Measurements from ENCODE around the gene PSD4. TPM values are rescaled to one million over a fixed set of nuclear protein-coding genes. Genes with fewer than 3 reads are reported as not detected.
A peak's percentile ranks its signal among the peaks of the same experiment; 100 is the strongest.

Gene PSD4
- total and polyA plus RNA-seq, 12 donors: 19.2 to 164 (median 70.5) TPM

- WGBS, 4 donors: 64 to 77% (median 74%) methylated on average over 6 of the region's 6 CpGs
- no peak for TF ChIP-seq POLR2A (IDR thresholded peaks at IDR 0.05)
- TF ChIP-seq CTCF (IDR thresholded peaks at IDR 0.05): no peak
- Histone ChIP-seq H3K36me3 (replicated peaks in 1 of 2) (no peaks in the 10 kb centered on the region), H3K9me3 (replicated peaks in 1 of 3) (no peaks in the 10 kb centered on the region), H3K4me3 (no peak overlapping the region), H3K27ac (no peak overlapping the region), H3K27me3 (no peaks in the 10 kb centered on the region), H3K4me1 (replicated peaks in 1 of 2) (peaks cover 48 to 57% of the 10 kb centered on the region in 2 donors)
- no peak for DNase-seq
- intact Hi-C loops (cut with DNase I): no loop called here
Observed at GRCh38 chr2:113221846-113222245, 48.1 kb downstream of the PSD4 start.

GRCh38 chr2:113223813-113224212, 50.0 kb downstream of the PSD4 start:
- 89 to 97% (median 94%) methylated on average over 1 of the region's 1 CpG for WGBS, 4 donors
- no peaks in the 10 kb centered on the region for H3K9me3 ChIP-seq (replicated peaks in 1 of 3)
- no peaks in the 10 kb centered on the region for H3K27me3 ChIP-seq
- no peaks in the 10 kb centered on the region for H3K36me3 ChIP-seq (replicated peaks in 1 of 2)
- TF ChIP-seq POLR2A (IDR thresholded peaks at IDR 0.05) (no peak), CTCF (IDR thresholded peaks at IDR 0.05) (no peak)
- H3K27ac ChIP-seq: no peak overlapping the region
- intact Hi-C loops (cut with DNase I): no loop called here
- DNase-seq: no peak
- H3K4me3 ChIP-seq: no peak overlapping the region
- H3K4me1 ChIP-seq (replicated peaks in 1 of 2): peaks cover 34 to 44% of the 10 kb centered on the region in 2 donors

GRCh38 chr2:113224647-113225236, 51.0 kb downstream of the PSD4 start:
- Histone ChIP-seq H3K9me3 (replicated peaks in 1 of 3) (no peaks in the 10 kb centered on the region), H3K4me3 (no peak overlapping the region), H3K36me3 (replicated peaks in 1 of 2) (no peaks in the 10 kb centered on the region), H3K27me3 (no peaks in the 10 kb centered on the region), H3K4me1 (replicated peaks in 1 of 2) (peaks cover 34 to 44% of the 10 kb centered on the region in 2 donors), H3K27ac (peak overlapping the region in 3 of 5 donors; percentile 71 to 73 (median 72))
- no peak for DNase-seq
- TF ChIP-seq CTCF (IDR thresholded peaks at IDR 0.05) (no peak), POLR2A (IDR thresholded peaks at IDR 0.05) (no peak)
- 54 to 73% (median 62%) methylated on average over 2 of the region's 2 CpGs for WGBS, 4 donors
- intact Hi-C loops (cut with DNase I): no loop called here

GRCh38 chr2:113225263-113226259, 51.8 kb downstream of the PSD4 start:
- H3K27ac ChIP-seq: peak overlapping the region; percentile 12 to 73 (median 71)
- peaks cover 35 to 44% of the 10 kb centered on the region in 2 donors for H3K4me1 ChIP-seq (replicated peaks in 1 of 2)
- intact Hi-C loops (cut with DNase I): no loop called here
- WGBS, 4 donors: 32 to 38% (median 34%) methylated on average over 10 to 12 of the region's 12 CpGs
- H3K36me3 ChIP-seq (replicated peaks in 1 of 2): no peaks in the 10 kb centered on the region
- H3K4me3 ChIP-seq: no peak overlapping the region
- no peaks in the 10 kb centered on the region for H3K27me3 ChIP-seq
- no peaks in the 10 kb centered on the region for H3K9me3 ChIP-seq (replicated peaks in 1 of 3)
- peak in 6 of 7 donors; percentile 66 to 82 (median 72) for DNase-seq
- TF ChIP-seq POLR2A (IDR thresholded peaks at IDR 0.05) (no peak), CTCF (IDR thresholded peaks at IDR 0.05) (no peak)

Data from adrenal gland (tissue), 12 donors.